ENCODE results near the gene PAPSS2. TPM values are rescaled to one million over a fixed set of nuclear protein-coding genes. Genes with fewer than 3 reads are reported as not detected.
"Not testable (repeated sequence)": the region's sequence is repeated elsewhere in the genome, so short reads cannot be mapped to it uniquely, and the experiment has no call there.

The PAPSS2 gene
- total RNA-seq, 1 experiment from 2014 or later: 12.6 TPM

- CTCF ChIA-PET: no interaction called here
- Mint-ChIP-seq H3K27me3 (ENCODE audit: unreplicated experiment) (no peaks in the 10 kb centered on the region), H3K4me3 (ENCODE audit: low read depth, unreplicated experiment) (no peak overlapping the region), H3K4me1 (ENCODE audit: low read depth, unreplicated experiment) (no peaks in the 10 kb centered on the region), H3K9me3 (ENCODE audit: low read depth, unreplicated experiment) (no peaks in the 10 kb centered on the region), H3K36me3 (ENCODE audit: insufficient read depth, unreplicated experiment) (no peaks in the 10 kb centered on the region), H3K27ac (ENCODE audit: unreplicated experiment) (no peak overlapping the region)
- TF ChIP-seq CTCF (IDR thresholded peaks at IDR 0.05; ENCODE audit: unreplicated experiment): no peak
- intact Hi-C loops (cut with micrococcal nuclease; ENCODE audit: unreplicated experiment): no loop called here
- BruUV-seq (replicated peaks): no TSS peak
- no peak for DNase-seq
Measured at GRCh38 chr10:87724789-87725188, 65.1 kb downstream of the PAPSS2 start.

DNA sequence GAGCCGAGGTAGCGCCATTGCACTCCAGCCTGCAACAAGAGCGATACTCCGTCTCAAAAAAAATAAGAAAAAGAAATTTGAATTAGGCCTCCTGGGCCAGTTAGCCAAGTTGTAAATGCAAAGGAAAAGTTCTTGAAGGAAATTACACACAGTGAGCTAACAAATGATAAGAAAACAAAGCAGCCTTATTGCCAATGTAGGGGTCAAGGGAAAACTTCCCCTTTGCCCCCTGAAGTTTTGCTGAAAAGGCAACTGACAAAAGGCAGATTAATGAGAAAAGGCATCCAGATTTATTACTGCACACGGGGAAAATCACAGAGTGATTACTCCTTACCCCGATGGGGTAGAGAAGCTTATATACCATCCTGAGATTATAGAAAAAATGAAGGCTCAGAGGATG, 70.3 kb downstream of the PAPSS2 start:
- intact Hi-C loops (cut with micrococcal nuclease; ENCODE audit: unreplicated experiment): no loop called here
- H3K4me1 Mint-ChIP-seq (ENCODE audit: low read depth, unreplicated experiment): peaks cover 3% of the 10 kb centered on the region

DNA sequence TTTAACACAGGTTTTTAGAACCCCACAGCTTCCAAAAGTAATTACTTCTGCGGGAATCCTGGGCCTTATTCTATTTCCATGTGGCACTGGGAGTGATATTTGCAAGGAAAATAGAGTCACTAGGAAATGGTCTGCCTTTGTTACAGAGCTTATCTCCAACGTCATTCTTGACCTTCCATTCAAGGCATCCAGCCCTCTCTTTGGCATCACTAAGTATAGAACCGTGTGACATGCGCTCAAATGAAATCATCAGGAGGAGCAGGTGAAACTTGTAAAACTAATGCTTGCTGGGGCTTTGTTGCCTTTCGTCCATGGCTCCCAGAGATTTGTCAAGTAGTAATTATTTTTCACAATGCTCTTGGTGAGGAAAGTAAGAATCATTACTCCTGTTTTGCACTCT, 73.4 kb downstream of the PAPSS2 start:
- H3K9me3 Mint-ChIP-seq (ENCODE audit: low read depth, unreplicated experiment): no peaks in the 10 kb centered on the region
- H3K4me3 Mint-ChIP-seq (ENCODE audit: low read depth, unreplicated experiment): no peak overlapping the region
- peaks cover 6% of the 10 kb centered on the region for H3K4me1 Mint-ChIP-seq (ENCODE audit: low read depth, unreplicated experiment)
- no TSS peak for BruUV-seq (replicated peaks)
- no peak for TF ChIP-seq CTCF (IDR thresholded peaks at IDR 0.05; ENCODE audit: unreplicated experiment)
- H3K27me3 Mint-ChIP-seq (ENCODE audit: unreplicated experiment): no peaks in the 10 kb centered on the region
- H3K36me3 Mint-ChIP-seq (ENCODE audit: insufficient read depth, unreplicated experiment): no peaks in the 10 kb centered on the region
- intact Hi-C loops (cut with micrococcal nuclease; ENCODE audit: unreplicated experiment): no loop called here
- H3K27ac Mint-ChIP-seq (ENCODE audit: unreplicated experiment): no peak overlapping the region
- CTCF ChIA-PET: no interaction called here
- DNase-seq: no peak

More for the DNA sequence above, 70.3 kb downstream of the PAPSS2 start:
- Mint-ChIP-seq H3K4me3 (ENCODE audit: low read depth, unreplicated experiment) (no peak overlapping the region), H3K27ac (ENCODE audit: unreplicated experiment) (no peak overlapping the region), H3K27me3 (ENCODE audit: unreplicated experiment) (no peaks in the 10 kb centered on the region), H3K36me3 (ENCODE audit: insufficient read depth, unreplicated experiment) (no peaks in the 10 kb centered on the region), H3K9me3 (ENCODE audit: low read depth, unreplicated experiment) (no peaks in the 10 kb centered on the region)
- no peak for TF ChIP-seq CTCF (IDR thresholded peaks at IDR 0.05; ENCODE audit: unreplicated experiment)
- CTCF ChIA-PET: no interaction called here
- no TSS peak for BruUV-seq (replicated peaks)
- no peak for DNase-seq

DNA sequence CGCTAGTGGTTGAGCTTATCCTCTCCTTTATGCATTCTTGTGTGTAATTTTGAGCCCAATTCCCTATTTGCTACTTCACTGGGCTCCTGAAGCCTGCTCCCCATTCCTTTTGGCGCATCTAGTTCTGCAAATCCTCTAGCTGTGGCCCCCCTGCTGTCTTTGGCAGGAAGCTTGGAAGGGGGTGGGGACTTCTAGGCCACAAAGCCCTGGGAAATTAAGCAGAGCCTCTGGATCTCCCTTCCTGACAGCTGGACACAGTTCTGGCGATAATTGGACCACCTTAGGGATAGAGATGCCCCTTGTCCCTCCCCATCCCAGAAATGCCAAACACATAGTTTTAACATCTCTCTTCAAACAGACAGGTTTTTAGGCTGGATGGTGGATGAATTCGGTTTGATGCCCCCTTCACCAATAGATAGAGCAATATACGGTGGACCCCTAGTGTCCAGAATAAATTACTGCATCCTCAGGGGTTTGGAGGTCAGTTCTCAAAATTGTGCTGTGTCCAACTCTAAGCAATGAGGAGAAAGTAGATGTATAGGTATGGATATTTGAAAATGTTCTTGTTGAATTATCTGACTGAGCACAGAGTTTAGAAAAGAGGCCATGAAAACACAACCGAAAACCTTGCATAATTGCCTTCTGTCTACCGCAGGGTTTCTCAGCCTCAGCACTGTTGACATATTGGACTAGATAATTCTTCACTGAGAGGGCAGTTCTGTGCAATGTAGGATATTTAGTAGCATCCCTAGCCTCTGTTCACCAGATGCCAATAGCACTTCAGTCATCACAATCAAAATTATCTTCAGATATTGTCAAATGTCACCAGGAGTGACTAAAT, 75.5 kb downstream of the PAPSS2 start:
- Mint-ChIP-seq H3K27ac (ENCODE audit: unreplicated experiment) (no peak overlapping the region), H3K4me1 (ENCODE audit: low read depth, unreplicated experiment) (peaks cover 6% of the 10 kb centered on the region), H3K9me3 (ENCODE audit: low read depth, unreplicated experiment) (no peaks in the 10 kb centered on the region), H3K4me3 (ENCODE audit: low read depth, unreplicated experiment) (no peak overlapping the region), H3K36me3 (ENCODE audit: insufficient read depth, unreplicated experiment) (no peaks in the 10 kb centered on the region), H3K27me3 (ENCODE audit: unreplicated experiment) (no peaks in the 10 kb centered on the region)
- DNase-seq: peak; percentile 20
- CTCF ChIA-PET: interaction anchor here (1.0 to 1.5 kb wide), 5 partner anchors 9 to 202 kb away, joined by 3 to 6 read pairs (median 4); no protein-coding TSS in a partner anchor
- intact Hi-C loops (cut with micrococcal nuclease; ENCODE audit: unreplicated experiment): loop anchor here (1.0 kb wide), 2 partner anchors 79 to 202 kb away; no protein-coding TSS in a partner anchor
- BruUV-seq (replicated peaks): no TSS peak
- peak; percentile 55 for TF ChIP-seq CTCF (IDR thresholded peaks at IDR 0.05; ENCODE audit: unreplicated experiment)

DNA sequence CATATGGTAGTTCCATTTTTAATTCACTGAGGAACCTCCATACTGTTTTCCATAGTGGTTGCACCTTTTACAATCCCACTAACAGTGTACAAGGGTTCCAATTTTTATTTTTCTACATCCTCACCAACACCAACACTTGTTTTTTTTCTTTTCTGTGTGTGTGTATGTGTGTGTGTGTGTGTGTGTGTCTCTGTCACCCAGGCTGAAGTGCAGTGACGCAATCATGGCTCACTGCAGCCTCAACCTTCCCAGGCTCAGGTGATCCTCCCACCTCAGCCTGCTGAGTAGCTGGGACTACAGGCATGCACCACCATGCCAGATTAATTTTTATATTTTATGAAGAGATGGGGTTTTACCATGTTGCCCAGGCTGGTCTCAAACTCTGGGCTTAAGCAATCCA, 78.6 kb downstream of the PAPSS2 start:
- H3K4me3 Mint-ChIP-seq (ENCODE audit: low read depth, unreplicated experiment); H3K27me3 Mint-ChIP-seq (ENCODE audit: unreplicated experiment); DNase-seq; H3K9me3 Mint-ChIP-seq (ENCODE audit: low read depth, unreplicated experiment); H3K4me1 Mint-ChIP-seq (ENCODE audit: low read depth, unreplicated experiment); H3K36me3 Mint-ChIP-seq (ENCODE audit: insufficient read depth, unreplicated experiment); H3K27ac Mint-ChIP-seq (ENCODE audit: unreplicated experiment); BruUV-seq (replicated peaks); CTCF ChIA-PET; intact Hi-C loops (cut with micrococcal nuclease; ENCODE audit: unreplicated experiment): not testable (repeated sequence)
